Measurements from ENCODE around the gene CDC25A. TPM values are rescaled to one million over a fixed set of nuclear protein-coding genes. Genes with fewer than 3 reads are reported as not detected.

The CDC25A gene
- total and polyA plus RNA-seq, 2 of the 8 experiments (the other 6 are each of a cell fraction or from before 2014, with no cell fraction given) = 20.7 to 62.1 TPM

DNA sequence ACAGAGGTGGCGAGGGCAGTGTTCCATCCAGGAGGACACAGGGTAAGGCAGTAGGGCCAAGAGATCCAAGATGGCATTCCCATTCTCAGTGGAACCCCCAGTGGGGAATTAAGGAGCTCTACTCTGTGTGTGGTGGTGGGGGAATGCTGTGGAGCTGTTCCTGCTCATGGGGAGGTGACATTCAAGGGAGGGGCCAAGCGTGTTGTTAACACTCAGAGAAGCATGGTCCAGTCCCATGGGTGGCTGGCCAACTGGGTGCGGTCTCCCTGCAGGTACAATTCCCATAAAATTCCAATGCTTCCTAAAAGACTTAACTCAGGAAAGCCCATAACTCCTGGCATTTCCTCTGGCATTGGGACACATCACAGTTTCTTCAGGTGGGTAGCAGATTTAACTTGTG is 37.4 kb upstream of the CDC25A start (continued):
- TF ChIP-seq GTF2F1 (IDR thresholded peaks at IDR 0.05; ENCODE audit: borderline replicate concordance, low read depth, low read length) (no peak), NANOG (IDR thresholded peaks at IDR 0.05; ENCODE audit: insufficient read depth, low read depth, low read length, poor library complexity, severe bottlenecking) (no peak)

Measured in H1 (cell line).